ENCODE results near the gene IRAK2.

- TF ChIP-seq CTCF (conservative IDR thresholded peaks at IDR 0.05; ENCODE audit: low read length) (no peak), EZH2phosphoT487 (IDR thresholded peaks at IDR 0.05; ENCODE audit: borderline replicate concordance) (no peak)
Measured at GRCh38 chr3:10259036-10259435, 94.3 kb downstream of the IRAK2 start.
